Kidney (tissue), 14 donors: ENCODE results near the gene INAFM2. TPM values are rescaled to one million over a fixed set of nuclear protein-coding genes. Genes with fewer than 3 reads are reported as not detected.

Experiments used
- DNase-seq, 5 donors: peaks; one replicate each; pipeline ENCODE4 v3.0.0-alpha.2; 2013 to 2020
- FAIRE-seq: peaks from 2 replicates; lab custom pipeline; 2012; peaks lifted over from hg19 to GRCh38; lab: Jason Lieb, UNC
- H3K27ac ChIP-seq, 2 donors: one replicate each; pipeline ENCODE4 v1.7.0; 2013; ENCODE audit warnings: low read depth in 2 of 2, low read length in 2 of 2, inconsistent platforms in 1 of 2
- H3K27me3 ChIP-seq: one replicate; pipeline ENCODE4 v1.7.1; 2013; ENCODE audit warnings: low read length, inconsistent platforms; ENCODE audit not compliant: control insufficient read depth, insufficient read depth
- H3K36me3 ChIP-seq, 3 donors: one replicate each; pipeline versions ENCODE4 v1.7.0 to v1.7.1; 2013; ENCODE audit warnings: low read length in 3 of 3, control low read depth in 1 of 3, inconsistent platforms in 1 of 3; ENCODE audit not compliant: insufficient read depth in 3 of 3, control insufficient read depth in 2 of 3
- H3K4me1 ChIP-seq, 3 donors: one replicate each; pipeline versions ENCODE4 v1.7.0 to v1.7.1; 2013; ENCODE audit warnings: low read length in 3 of 3, inconsistent platforms in 1 of 3, low read depth in 1 of 3; ENCODE audit not compliant: control insufficient read depth in 2 of 3, insufficient read depth in 2 of 3
- H3K4me3 ChIP-seq, 3 donors: one replicate each; pipeline versions ENCODE4 v1.7.0 to v1.8.1; 2013; ENCODE audit warnings: low read length in 3 of 3, control low read depth in 1 of 3, inconsistent platforms in 1 of 3
- H3K9ac ChIP-seq, 3 donors: one replicate each; pipeline versions ENCODE4 v1.7.0 to v1.7.1; 2013; ENCODE audit warnings: low read length in 3 of 3, control low read depth in 1 of 3, inconsistent platforms in 1 of 3
- H3K9me3 ChIP-seq, 3 donors: one replicate each; pipeline versions ENCODE4 v1.7.0 to v1.7.1; 2013; ENCODE audit warnings: low read length in 3 of 3, control low read depth in 1 of 3, inconsistent platforms in 1 of 3; ENCODE audit not compliant: control insufficient read depth in 2 of 3, insufficient read depth in 1 of 3
- CTCF ChIP-seq: IDR thresholded peaks from 3 replicates; pipeline ENCODE4 v1.5.1; 2012; ENCODE audit warnings: mild to moderate bottlenecking, moderate library complexity, borderline replicate concordance; ENCODE audit not compliant: insufficient read depth; ENCODE audit errors: extremely low read depth
- intact Hi-C: fragments of 100-400 bp; cut with DNase I; formaldehyde crosslinking; loops from one replicate; pipeline ENCODE4 v1.11.1; 2022
- polyA plus RNA-seq: library from polyadenylated mRNA; stranded (reverse); fragments of 350-450 nt; fragmentation: Illumina TruSeq; extraction: RNeasy Lipid Tissue Mini Kit (QIAGEN cat#74804); gene quantifications from one replicate; pipeline ENCODE4 v1.2.3, GENCODE V29; 2014; ENCODE audit warnings: low read depth, low replicate concordance; ENCODE audit not compliant: insufficient read depth
- total RNA-seq: library from RNA; stranded (reverse); fragmentation: NEBNext Ultra II Directional; extraction: Animal tissue kit (Norgen Biotek cat#: 25700); gene quantifications from one replicate; pipeline ENCODE4 v1.2.1, GENCODE V29; 2021
- donor health status: control.
- donor health status: control.
- donor health status: control.
- donor health status: control.
- donor health status: control.
- donor health status: DM: yes; HTN: yes; CAD: no.
- donor health status: Normal renal cell carcinoma (clear cell type).

Gene INAFM2
- total and polyA plus RNA-seq, 2 donors from 2014 or later = 14.7 to 21.6 TPM

GRCh38 chr15:40296561-40297230, 26.8 kb upstream of the INAFM2 start:
- intact Hi-C loops = no loop called here
- Histone ChIP-seq H3K27ac (no peak overlapping the region), H3K4me1 (no peaks in the 10 kb centered on the region), H3K9me3 (peaks cover 0 to 6% (median 2%) of the 10 kb centered on the region in 3 donors), H3K9ac (no peak overlapping the region), H3K4me3 (no peak overlapping the region), H3K36me3 (no peaks in the 10 kb centered on the region), H3K27me3 (no peaks in the 10 kb centered on the region)
- TF ChIP-seq CTCF = no peak
- DNase-seq (peak in 1 of 5 donors; percentile 67), FAIRE-seq (no peak)

- no peak for TF ChIP-seq CTCF
- H3K4me3 ChIP-seq = no peak overlapping the region
- no peak for DNase-seq
- H3K4me1 ChIP-seq = no peaks in the 10 kb centered on the region
- peaks cover 0 to 6% (median 2%) of the 10 kb centered on the region in 3 donors for H3K9me3 ChIP-seq
- intact Hi-C loops = no loop called here
- no peaks in the 10 kb centered on the region for H3K36me3 ChIP-seq
- H3K27ac ChIP-seq = no peak overlapping the region
- FAIRE-seq = no peak
- H3K27me3 ChIP-seq = no peaks in the 10 kb centered on the region
- H3K9ac ChIP-seq = no peak overlapping the region
These were observed 26.1 kb upstream of the INAFM2 start for GRCh38 chr15:40297356-40297755.

- FAIRE-seq (no peak), DNase-seq (peak in 1 of 5 donors; percentile 48)
- Histone ChIP-seq H3K9me3 (peaks cover 0 to 6% (median 2%) of the 10 kb centered on the region in 3 donors), H3K9ac (no peak overlapping the region), H3K27ac (no peak overlapping the region), H3K36me3 (no peaks in the 10 kb centered on the region), H3K4me3 (no peak overlapping the region), H3K4me1 (no peaks in the 10 kb centered on the region), H3K27me3 (no peaks in the 10 kb centered on the region)
- intact Hi-C loops = no loop called here
- no peak for TF ChIP-seq CTCF
These were observed 25.1 kb upstream of the INAFM2 start for GRCh38 chr15:40298216-40298935.
